Activated naive CD8-positive, alpha-beta T cell treated with anti-CD3 and anti-CD28 coated beads, Interleukin-2, amount 10 ng/mL, durations not matched to agents 7 days and 5 days (primary cell): ENCODE results near the gene ARHGAP44. TPM values are rescaled to one million over a fixed set of nuclear protein-coding genes. Genes with fewer than 3 reads are reported as not detected.
"Not testable (repeated sequence)": the region's sequence is repeated elsewhere in the genome, so short reads cannot be mapped to it uniquely, and the experiment has no call there.

Source experiments
- ATAC-seq: fragments of 150-1000 bp; cut with Tn5 transposase; one replicate; pipeline ENCODE4 v1.10.0; 2021; ENCODE audit warnings: low read depth, moderate library complexity
- POLR2A ChIA-PET: fragments of 350-600 bp; sonication (Branson Sonifier 250); formaldehyde crosslinking; loops from one replicate; lab custom pipeline; 2021; ENCODE audit warnings: antibody characterized with exemption; lab: Charles Lee
- DNase-seq: peaks from one replicate; pipeline ENCODE4 v3.0.0; 2021
- H3K27ac Mint-ChIP-seq: one replicate; pipeline ENCODE4 v1.8.0; 2022; ENCODE audit warnings: mild to moderate bottlenecking, mixed read lengths
- H3K27me3 Mint-ChIP-seq: one replicate; pipeline ENCODE4 v1.8.0; 2022; ENCODE audit warnings: mild to moderate bottlenecking, moderate library complexity, mixed read lengths
- H3K36me3 Mint-ChIP-seq: one replicate; pipeline ENCODE4 v1.8.0; 2021; ENCODE audit warnings: mild to moderate bottlenecking, mixed read lengths
- H3K4me1 Mint-ChIP-seq: one replicate; pipeline ENCODE4 v1.8.0; 2021; ENCODE audit warnings: mixed read lengths
- H3K4me3 Mint-ChIP-seq: one replicate; pipeline ENCODE4 v1.8.0; 2022; ENCODE audit warnings: mild to moderate bottlenecking, moderate library complexity, mixed read lengths
- H3K9me3 Mint-ChIP-seq: one replicate; pipeline ENCODE4 v1.8.0; 2021; ENCODE audit warnings: mixed read lengths
- total RNA-seq, 2 experiments: library from RNA; stranded (reverse); gene quantifications; one replicate each; pipeline ENCODE4 v1.2.3, GENCODE V29; 2021

Gene ARHGAP44
- total RNA-seq, 2 experiments from 2014 or later = not detected

DNA sequence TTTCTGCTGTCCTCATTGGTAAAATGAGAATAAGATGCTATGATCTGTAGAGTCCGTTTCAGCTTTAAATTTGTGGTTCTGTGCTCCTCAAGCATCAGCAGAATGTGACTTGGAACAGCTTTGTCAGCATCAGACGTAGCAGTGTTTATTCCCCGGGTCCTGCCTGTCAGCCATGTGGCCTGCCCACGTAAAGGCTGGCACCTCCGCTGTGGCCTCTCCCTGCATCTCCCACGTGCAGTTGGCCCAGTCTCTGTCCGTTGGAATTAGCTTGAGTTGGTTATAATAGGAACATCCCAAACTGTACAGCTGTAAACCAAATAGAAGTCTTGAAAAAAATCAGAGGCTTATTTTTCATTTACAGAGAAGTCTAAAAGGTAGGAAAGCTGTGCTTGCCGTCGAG is 61.7 kb downstream of the ARHGAP44 start:
- peaks cover 7% of the 10 kb centered on the region for H3K9me3 Mint-ChIP-seq
- POLR2A ChIA-PET = no interaction called here

GRCh38 chr17:12851901-12852435 is 62.7 kb downstream of the ARHGAP44 start:
- H3K4me1 Mint-ChIP-seq = no peaks in the 10 kb centered on the region
- no peaks in the 10 kb centered on the region for H3K27me3 Mint-ChIP-seq
- ATAC-seq (no peak), DNase-seq (no peak)
- no peaks in the 10 kb centered on the region for H3K36me3 Mint-ChIP-seq
- H3K27ac Mint-ChIP-seq = no peak overlapping the region
- peaks cover 7% of the 10 kb centered on the region for H3K9me3 Mint-ChIP-seq
- POLR2A ChIA-PET = no interaction called here
- H3K4me3 Mint-ChIP-seq = no peak overlapping the region

More for the DNA sequence above, 61.7 kb downstream of the ARHGAP44 start:
- no peak overlapping the region for H3K4me3 Mint-ChIP-seq
- H3K27me3 Mint-ChIP-seq = no peaks in the 10 kb centered on the region
- DNase-seq (no peak), ATAC-seq (no peak)
- no peak overlapping the region for H3K27ac Mint-ChIP-seq
- no peaks in the 10 kb centered on the region for H3K4me1 Mint-ChIP-seq
- H3K36me3 Mint-ChIP-seq = no peaks in the 10 kb centered on the region

- Mint-ChIP-seq H3K27me3 (no peaks in the 10 kb centered on the region), H3K36me3 (no peaks in the 10 kb centered on the region), H3K9me3 (peaks cover 7% of the 10 kb centered on the region), H3K4me3 (no peak overlapping the region), H3K27ac (no peak overlapping the region), H3K4me1 (no peaks in the 10 kb centered on the region)
- POLR2A ChIA-PET = no interaction called here
- ATAC-seq (no peak), DNase-seq (no peak)
Measured at GRCh38 chr17:12853921-12854320, 64.6 kb downstream of the ARHGAP44 start.

DNA sequence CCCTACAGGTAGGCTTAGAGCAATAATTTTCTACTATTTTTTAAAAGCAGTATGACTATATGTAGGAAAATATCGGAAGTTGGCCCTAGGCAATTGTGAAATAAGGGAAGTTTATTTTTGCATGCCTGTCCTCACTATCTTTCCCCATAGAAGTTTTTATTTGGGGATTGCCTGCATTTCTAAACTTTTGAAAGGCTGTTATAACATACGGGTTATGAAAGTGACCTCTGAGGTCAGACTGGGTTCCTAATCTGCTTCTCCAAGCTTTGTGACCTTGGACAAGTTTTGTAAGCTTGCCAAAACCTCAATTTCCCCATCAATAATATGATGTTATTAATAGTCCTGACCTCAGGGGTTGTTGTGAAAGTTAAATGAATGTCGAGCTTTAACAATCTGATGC is 67.1 kb downstream of the ARHGAP44 start:
- POLR2A ChIA-PET = no interaction called here
- no peak overlapping the region for H3K27ac Mint-ChIP-seq
- no peak overlapping the region for H3K4me3 Mint-ChIP-seq
- DNase-seq (no peak), ATAC-seq (no peak)
- no peaks in the 10 kb centered on the region for H3K27me3 Mint-ChIP-seq
- peaks cover 8% of the 10 kb centered on the region for H3K9me3 Mint-ChIP-seq
- H3K4me1 Mint-ChIP-seq = no peaks in the 10 kb centered on the region
- H3K36me3 Mint-ChIP-seq = no peaks in the 10 kb centered on the region

GRCh38 chr17:12857592-12857991 is 68.3 kb downstream of the ARHGAP44 start:
- Mint-ChIP-seq H3K36me3 (no peaks in the 10 kb centered on the region), H3K4me3 (no peak overlapping the region), H3K27me3 (no peaks in the 10 kb centered on the region), H3K9me3 (peaks cover 9% of the 10 kb centered on the region), H3K27ac (no peak overlapping the region), H3K4me1 (no peaks in the 10 kb centered on the region)
- ATAC-seq = no peak
- POLR2A ChIA-PET = no interaction called here
- DNase-seq = no peak

DNA sequence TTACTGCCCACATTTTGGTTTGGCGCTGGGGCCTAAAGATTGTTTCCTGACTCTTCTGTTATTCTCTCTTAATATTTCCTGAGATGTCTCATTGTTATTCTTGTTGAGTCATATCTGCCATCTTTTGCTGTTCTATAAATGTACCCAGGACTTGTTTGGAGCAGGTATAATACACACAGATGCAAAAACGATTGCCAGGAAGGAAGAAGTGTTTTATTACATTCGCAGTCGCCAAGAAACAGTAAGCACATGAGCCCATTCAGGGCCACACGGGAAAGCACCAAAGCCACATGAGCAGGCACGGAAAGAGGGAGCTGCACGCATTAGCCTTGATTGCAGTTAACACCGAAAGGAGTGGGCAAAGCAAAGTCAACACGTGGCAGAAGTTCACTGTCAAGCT is 70.2 kb downstream of the ARHGAP44 start:
- Mint-ChIP-seq H3K27me3 (no peaks in the 10 kb centered on the region), H3K27ac (no peak overlapping the region), H3K4me3 (no peak overlapping the region), H3K4me1 (no peaks in the 10 kb centered on the region), H3K9me3 (peaks cover 4% of the 10 kb centered on the region), H3K36me3 (no peaks in the 10 kb centered on the region)
- ATAC-seq (no peak), DNase-seq (no peak)
- POLR2A ChIA-PET = interaction anchor here (0.6 kb wide), 1 partner anchor 93 kb away, joined by 3 read pairs; no protein-coding TSS in a partner anchor

DNA sequence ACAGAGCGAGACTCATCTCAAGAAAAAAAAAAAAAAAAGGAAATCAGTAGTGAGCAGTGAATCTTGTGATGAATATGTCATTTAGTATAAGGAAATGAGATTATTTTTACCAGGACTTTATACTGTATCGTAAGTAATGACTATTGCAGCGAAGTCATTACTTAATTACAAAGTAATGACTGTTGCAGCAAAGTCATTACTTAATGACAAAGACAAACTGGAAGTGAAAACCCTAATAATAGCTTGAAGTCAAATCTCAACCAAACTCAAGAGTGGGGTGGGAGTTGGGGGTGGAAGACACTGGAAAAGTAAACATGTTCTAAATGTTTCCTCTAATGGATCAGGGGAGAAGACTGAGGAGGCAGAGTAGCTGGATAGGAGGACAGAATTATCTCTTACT is 76.5 kb downstream of the ARHGAP44 start:
- Mint-ChIP-seq H3K4me3 (no peak overlapping the region), H3K9me3 (peaks cover 1% of the 10 kb centered on the region), H3K27ac (no peak overlapping the region), H3K36me3 (no peaks in the 10 kb centered on the region), H3K27me3 (no peaks in the 10 kb centered on the region), H3K4me1 (no peaks in the 10 kb centered on the region)
- POLR2A ChIA-PET = no interaction called here
- DNase-seq (no peak), ATAC-seq (no peak)

GRCh38 chr17:12866244-12866643 is 76.9 kb downstream of the ARHGAP44 start:
- Mint-ChIP-seq H3K36me3 (no peaks in the 10 kb centered on the region), H3K4me3 (no peak overlapping the region), H3K4me1 (no peaks in the 10 kb centered on the region), H3K27ac (no peak overlapping the region), H3K27me3 (no peaks in the 10 kb centered on the region), H3K9me3 (peaks cover 3% of the 10 kb centered on the region)
- POLR2A ChIA-PET = no interaction called here
- ATAC-seq = no peak
- no peak for DNase-seq

DNA sequence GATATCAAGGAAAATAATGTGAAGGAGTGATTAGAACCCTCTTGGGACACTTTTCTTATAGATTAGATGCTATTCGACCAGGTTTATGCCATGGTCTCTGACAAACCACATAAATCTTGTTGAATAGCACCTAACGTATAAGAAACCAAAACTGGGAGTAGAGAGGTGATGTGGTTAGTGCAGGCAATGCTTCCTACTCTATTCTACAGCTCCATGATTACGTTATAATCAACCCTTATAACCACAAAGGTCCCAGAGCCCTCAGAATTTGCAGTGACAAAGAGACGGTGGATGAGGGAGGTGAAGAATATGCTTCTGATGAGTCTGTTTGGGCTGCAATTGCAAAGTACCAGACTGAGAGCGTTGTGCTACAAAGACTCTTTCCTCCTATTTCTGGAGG is 78.4 kb downstream of the ARHGAP44 start:
- Mint-ChIP-seq H3K27me3 (no peaks in the 10 kb centered on the region), H3K4me3 (no peak overlapping the region), H3K36me3 (no peaks in the 10 kb centered on the region), H3K9me3 (peaks cover 6% of the 10 kb centered on the region), H3K27ac (no peak overlapping the region), H3K4me1 (no peaks in the 10 kb centered on the region)
- DNase-seq (no peak), ATAC-seq (no peak)
- POLR2A ChIA-PET = no interaction called here

DNA sequence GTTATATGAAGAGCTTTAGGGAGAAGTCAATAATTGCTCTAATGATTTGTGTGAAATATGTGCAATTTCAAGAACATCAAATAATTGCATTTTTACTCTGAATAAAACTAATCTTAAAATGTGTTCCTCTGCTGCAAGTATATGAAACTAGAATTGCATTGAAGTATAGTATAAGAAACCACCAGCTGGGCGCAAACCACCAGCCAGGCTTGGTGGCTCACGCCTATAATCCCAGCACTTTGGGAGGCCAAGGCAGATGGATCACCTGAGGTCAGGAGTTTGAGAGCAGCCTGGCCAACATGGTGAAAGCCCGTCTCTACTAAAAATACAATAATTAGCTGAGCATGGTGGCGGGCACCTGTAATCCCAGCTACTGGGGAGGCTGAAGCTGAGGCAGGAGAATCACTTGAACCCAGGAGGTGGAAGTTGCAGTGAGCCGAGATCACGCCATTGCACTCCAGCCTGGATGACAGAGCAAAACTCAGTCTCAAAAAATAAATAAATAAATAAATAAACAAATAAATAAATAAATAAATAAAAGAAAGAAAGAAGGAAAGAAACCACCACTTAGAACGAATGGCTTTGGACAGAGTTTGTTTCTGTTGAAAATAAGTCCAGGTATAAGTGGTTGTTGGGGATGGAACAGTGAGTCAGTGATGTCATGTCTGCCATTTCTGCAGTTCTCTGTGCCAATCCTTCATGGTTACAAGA is 84.3 kb downstream of the ARHGAP44 start:
- DNase-seq, ATAC-seq, POLR2A ChIA-PET, H3K27ac Mint-ChIP-seq, H3K4me1 Mint-ChIP-seq, H3K27me3 Mint-ChIP-seq, H3K4me3 Mint-ChIP-seq, H3K36me3 Mint-ChIP-seq: not testable (repeated sequence)
- peaks cover 13% of the 10 kb centered on the region for H3K9me3 Mint-ChIP-seq

DNA sequence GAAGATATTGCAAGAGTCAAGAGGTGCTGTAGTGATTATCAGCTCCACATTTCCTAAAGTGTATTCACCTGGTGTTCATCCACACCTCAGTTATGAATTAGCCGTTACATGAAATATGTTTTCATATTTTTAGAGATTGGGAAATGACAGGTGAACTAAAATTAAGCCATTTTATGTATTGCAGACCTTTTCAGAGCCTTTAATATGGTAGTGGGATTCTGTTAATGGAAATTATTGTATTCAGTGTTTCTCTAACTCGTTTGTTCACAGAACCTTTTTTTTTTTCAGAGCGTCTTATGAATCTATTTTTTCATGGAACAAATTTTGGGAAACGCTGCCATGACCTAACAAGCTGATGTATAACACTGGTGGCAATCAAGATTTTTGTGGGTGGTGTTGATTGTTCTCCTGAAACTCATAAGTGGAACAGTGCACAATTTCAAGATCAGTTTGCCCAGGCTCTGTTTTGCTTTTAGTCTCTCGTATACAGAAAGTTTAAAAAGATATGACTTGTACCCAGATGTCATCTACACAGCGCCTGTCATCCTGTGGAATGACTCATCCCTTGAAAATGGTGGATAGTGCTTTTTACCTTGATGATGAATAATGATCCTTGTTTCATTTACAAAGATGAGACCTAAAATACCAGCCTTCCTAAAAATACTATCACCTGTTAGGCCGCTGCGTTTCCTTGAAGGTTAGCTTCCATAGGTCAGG is 88.8 kb downstream of the ARHGAP44 start:
- DNase-seq (no peak), ATAC-seq (no peak)
- no peak overlapping the region for H3K4me3 Mint-ChIP-seq
- no peak overlapping the region for H3K27ac Mint-ChIP-seq
- POLR2A ChIA-PET = no interaction called here
- H3K4me1 Mint-ChIP-seq = no peaks in the 10 kb centered on the region
- H3K27me3 Mint-ChIP-seq = no peaks in the 10 kb centered on the region
- no peaks in the 10 kb centered on the region for H3K36me3 Mint-ChIP-seq
- peaks cover 5% of the 10 kb centered on the region for H3K9me3 Mint-ChIP-seq

DNA sequence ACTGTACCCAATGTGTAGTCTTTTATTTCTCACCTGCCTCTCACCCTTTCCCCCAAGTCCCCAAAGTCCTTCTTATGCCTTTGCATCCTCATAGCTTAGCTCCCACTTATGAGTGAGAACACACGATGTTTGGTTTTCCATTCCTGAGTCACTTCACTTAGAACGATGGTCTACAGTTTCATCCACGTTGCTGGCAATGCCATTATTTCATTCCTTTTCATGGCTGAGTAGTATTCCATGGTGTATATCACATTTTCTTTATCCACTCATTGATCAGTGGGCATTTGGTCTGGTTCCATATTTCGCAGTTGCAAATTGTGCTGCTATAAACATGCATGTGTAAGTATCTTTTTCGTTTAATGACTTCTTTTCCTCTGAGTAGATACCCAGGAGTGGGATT is 89.8 kb downstream of the ARHGAP44 start:
- H3K27me3 Mint-ChIP-seq, H3K27ac Mint-ChIP-seq, DNase-seq, H3K9me3 Mint-ChIP-seq, H3K4me1 Mint-ChIP-seq, POLR2A ChIA-PET, H3K36me3 Mint-ChIP-seq, ATAC-seq, H3K4me3 Mint-ChIP-seq: not testable (repeated sequence)

GRCh38 chr17:12883472-12883871 is 94.2 kb downstream of the ARHGAP44 start:
- H3K36me3 Mint-ChIP-seq = no peaks in the 10 kb centered on the region
- H3K4me1 Mint-ChIP-seq = no peaks in the 10 kb centered on the region
- peaks cover 4% of the 10 kb centered on the region for H3K27me3 Mint-ChIP-seq
- DNase-seq = no peak
- no peak for ATAC-seq
- H3K4me3 Mint-ChIP-seq = no peak overlapping the region
- H3K9me3 Mint-ChIP-seq = peaks cover 1% of the 10 kb centered on the region
- POLR2A ChIA-PET = no interaction called here
- H3K27ac Mint-ChIP-seq = no peak overlapping the region

DNA sequence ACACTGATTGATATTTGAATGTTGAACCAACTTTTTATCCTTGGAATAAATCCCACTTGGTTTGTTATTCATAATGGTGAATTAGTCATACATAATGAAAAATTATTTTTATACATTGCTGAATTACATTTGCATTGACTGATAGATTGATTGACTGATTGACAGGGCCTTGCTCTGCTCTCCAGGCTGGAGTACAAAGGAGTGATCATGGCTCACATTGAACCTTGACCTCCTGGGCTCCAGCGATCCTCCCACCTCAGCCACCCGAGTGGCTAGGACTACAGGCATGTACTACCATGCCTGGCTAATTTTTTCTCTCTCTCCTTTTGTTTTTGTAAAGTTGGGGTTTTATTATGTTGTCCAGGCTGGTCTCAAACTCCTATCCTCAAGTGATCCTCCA is 97.8 kb downstream of the ARHGAP44 start:
- Mint-ChIP-seq H3K4me3 (no peak overlapping the region), H3K4me1 (no peaks in the 10 kb centered on the region), H3K9me3 (peaks cover 3% of the 10 kb centered on the region), H3K27me3 (peaks cover 4% of the 10 kb centered on the region), H3K27ac (no peak overlapping the region), H3K36me3 (no peaks in the 10 kb centered on the region)
- DNase-seq (no peak), ATAC-seq (no peak)
- POLR2A ChIA-PET = no interaction called here
